Mesothelial cell of epicardium (in vitro differentiated cells): ENCODE measurements around the gene CARD9. TPM values are rescaled to one million over a fixed set of nuclear protein-coding genes. Genes with fewer than 3 reads are reported as not detected.

Source experiments
- DNase-seq, 2 experiments: peaks; one replicate each; pipeline ENCODE4 v3.0.0; 2021; ENCODE audit warnings: low spot score in 2 of 2; ENCODE audit not compliant: unreplicated experiment in 2 of 2
- H3K27ac Mint-ChIP-seq: 2 replicates; pipeline ENCODE4 v1.8.0; 2021; ENCODE audit warnings: mixed read lengths
- H3K27me3 Mint-ChIP-seq: 2 replicates; pipeline ENCODE4 v1.8.0; 2021; ENCODE audit warnings: low read depth, mixed read lengths
- H3K36me3 Mint-ChIP-seq: 2 replicates; pipeline ENCODE4 v1.8.0; 2021; ENCODE audit warnings: mixed read lengths
- H3K4me1 Mint-ChIP-seq: 2 replicates; pipeline ENCODE4 v1.8.0; 2021; ENCODE audit warnings: mixed read lengths
- H3K4me3 Mint-ChIP-seq: 2 replicates; pipeline ENCODE4 v1.8.0; 2021; ENCODE audit warnings: mild to moderate bottlenecking, moderate library complexity, mixed read lengths
- H3K9me3 Mint-ChIP-seq: 2 replicates; pipeline ENCODE4 v1.8.0; 2021; ENCODE audit warnings: mixed read lengths
- CTCF ChIP-seq: fragments of 200-600 bp; sonication (generic); IDR thresholded peaks from one replicate; pipeline ENCODE4 v1.5.0; 2021; ENCODE audit warnings: antibody characterized with exemption; ENCODE audit not compliant: unreplicated experiment
- total RNA-seq: library from RNA; stranded (reverse); gene quantifications from 3 replicates; pipeline ENCODE4 v1.2.1, GENCODE V29; 2021

CARD9 gene
- total RNA-seq, 1 donor from 2014 or later, result 4.9 TPM

GRCh38 chr9:136416914-136417313, 43.4 kb upstream of the CARD9 start:
- Mint-ChIP-seq H3K27me3 (no peaks in the 10 kb centered on the region), H3K4me1 (peaks cover 4% of the 10 kb centered on the region), H3K4me3 (no peak overlapping the region), H3K27ac (no peak overlapping the region), H3K9me3 (no peaks in the 10 kb centered on the region), H3K36me3 (peaks cover 33% of the 10 kb centered on the region)
- TF ChIP-seq CTCF, result no peak
- DNase-seq, result no peak

- Mint-ChIP-seq H3K36me3 (peaks cover 33% of the 10 kb centered on the region), H3K4me3 (no peak overlapping the region), H3K4me1 (peaks cover 9% of the 10 kb centered on the region)
Observed at GRCh38 chr9:136416427-136416826, 43.0 kb upstream of the CARD9 start.

GRCh38 chr9:136412962-136413361, 39.5 kb upstream of the CARD9 start:
- no peak for TF ChIP-seq CTCF
- H3K27ac Mint-ChIP-seq, result no peak overlapping the region
- H3K36me3 Mint-ChIP-seq, result peaks cover 27% of the 10 kb centered on the region
- H3K4me1 Mint-ChIP-seq, result peaks cover 28% of the 10 kb centered on the region
- DNase-seq, result no peak
- no peaks in the 10 kb centered on the region for H3K27me3 Mint-ChIP-seq
- no peak overlapping the region for H3K4me3 Mint-ChIP-seq
- no peaks in the 10 kb centered on the region for H3K9me3 Mint-ChIP-seq

More at GRCh38 chr9:136416427-136416826, 43.0 kb upstream of the CARD9 start:
- no peaks in the 10 kb centered on the region for H3K9me3 Mint-ChIP-seq
- TF ChIP-seq CTCF, result no peak
- no peak overlapping the region for H3K27ac Mint-ChIP-seq
- H3K27me3 Mint-ChIP-seq, result no peaks in the 10 kb centered on the region
- no peak for DNase-seq

GRCh38 chr9:136411378-136411777, 37.9 kb upstream of the CARD9 start:
- no peaks in the 10 kb centered on the region for H3K27me3 Mint-ChIP-seq
- no peak for TF ChIP-seq CTCF
- peaks cover 29% of the 10 kb centered on the region for H3K36me3 Mint-ChIP-seq
- H3K4me1 Mint-ChIP-seq, result peaks cover 30% of the 10 kb centered on the region
- peak overlapping the region; percentile 90 for H3K4me3 Mint-ChIP-seq
- no peak for DNase-seq
- no peaks in the 10 kb centered on the region for H3K9me3 Mint-ChIP-seq
- peak overlapping the region; percentile 96 for H3K27ac Mint-ChIP-seq

GRCh38 chr9:136410500-136411287, 37.2 kb upstream of the CARD9 start, which contains the start of the genes ENTR1 and PMPCA:
TSS of gene ENTR1 (minus strand) at chr9:136410614. CDS start at chr9:136410397, 217 bp downstream.
TSS of gene PMPCA (plus strand) at chr9:136410658. CDS start at chr9:136410669, 11 bp downstream.
- H3K36me3 Mint-ChIP-seq, result peaks cover 27% of the 10 kb centered on the region
- H3K9me3 Mint-ChIP-seq, result no peaks in the 10 kb centered on the region
- DNase-seq, result peak; percentile 84 to 96
- peak within 1 kb of the TSS; percentile 90 for H3K4me3 Mint-ChIP-seq
- peaks cover 30% of the 10 kb centered on the region for H3K4me1 Mint-ChIP-seq
- peak within 1 kb of the TSS; percentile 97 for H3K27ac Mint-ChIP-seq
- no peaks in the 10 kb centered on the region for H3K27me3 Mint-ChIP-seq
- no peak for TF ChIP-seq CTCF
